HL-60 (cell line): ENCODE results near the gene PMIS2.
"Not testable (repeated sequence)": the region's sequence is repeated elsewhere in the genome, so short reads cannot be mapped to it uniquely, and the experiment has no call there.

ENCODE experiments used
- DNase-seq, 2 experiments: peaks; one replicate each; pipeline ENCODE4 v3.0.0-alpha.2; 2010 to 2020; ENCODE audit warnings: low read depth in 1 of 2, low spot score in 1 of 2
- H3K27ac ChIP-seq: fragments of 250-450 bp; sonication (Bioruptor Pico); replicated peaks from 2 replicates; pipeline ENCODE4 v1.5.1; 2020; ENCODE audit warnings: mild to moderate bottlenecking, moderate library complexity
- H3K27me3 ChIP-seq: fragments of 250-450 bp; sonication (Bioruptor Pico); 2 replicates; pipeline ENCODE4 v1.5.1; 2021; ENCODE audit warnings: mild to moderate bottlenecking, moderate library complexity; ENCODE audit not compliant: insufficient read depth, poor library complexity, severe bottlenecking
- H3K4me3 ChIP-seq: replicated peaks from 2 replicates; pipeline ENCODE4 v1.5.1; 2011; ENCODE audit warnings: mild to moderate bottlenecking, control low read depth, low read length; ENCODE audit not compliant: insufficient read depth
- CTCF ChIP-seq: IDR thresholded peaks from one replicate; pipeline ENCODE4 v1.5.1; 2011; ENCODE audit warnings: low read length, control low read depth, inconsistent platforms; ENCODE audit not compliant: insufficient read depth
- GABPA ChIP-seq: IDR thresholded peaks from 2 replicates; pipeline ENCODE4 v1.6.1; 2012; ENCODE audit warnings: low read depth
- POLR2AphosphoS5 ChIP-seq: IDR thresholded peaks from 2 replicates; pipeline ENCODE4 v1.6.1; 2012; ENCODE audit warnings: low read depth
- REST ChIP-seq: IDR thresholded peaks from 2 replicates; pipeline ENCODE4 v1.6.1; 2012; ENCODE audit warnings: low read depth; ENCODE audit not compliant: insufficient replicate concordance
- SPI1 ChIP-seq: IDR thresholded peaks from 2 replicates; pipeline ENCODE4 v1.6.1; 2012; ENCODE audit warnings: low read depth, mild to moderate bottlenecking, borderline replicate concordance

Gene PMIS2

GRCh38 chr19:35587321-35587720, 1.3 kb downstream of the PMIS2 start:
- no peak overlapping the region for H3K4me3 ChIP-seq
- DNase-seq, result no peak
- no peak for TF ChIP-seq GABPA
- TF ChIP-seq REST, result no peak
- TF ChIP-seq POLR2AphosphoS5, result no peak
- no peak for TF ChIP-seq CTCF
- no peak for TF ChIP-seq SPI1
- no peak overlapping the region for H3K27ac ChIP-seq
- no peaks in the 10 kb centered on the region for H3K27me3 ChIP-seq

GRCh38 chr19:35590875-35591274, 4.9 kb downstream of the PMIS2 start:
- Histone ChIP-seq H3K27ac (no peak overlapping the region), H3K27me3 (no peaks in the 10 kb centered on the region), H3K4me3 (no peak overlapping the region)
- no peak for DNase-seq
- TF ChIP-seq GABPA (no peak), SPI1 (no peak), CTCF (no peak), POLR2AphosphoS5 (no peak), REST (no peak)

- TF ChIP-seq CTCF, result peak; percentile 40
- no peak for TF ChIP-seq REST
- Histone ChIP-seq H3K4me3 (no peak overlapping the region), H3K27ac (no peak overlapping the region), H3K27me3 (no peaks in the 10 kb centered on the region)
- peak; percentile 15 to 19 for DNase-seq
These were observed 6.3 kb downstream of the PMIS2 start for GRCh38 chr19:35592226-35592625.

- not testable (repeated sequence) for H3K4me3 ChIP-seq, DNase-seq, H3K27me3 ChIP-seq, H3K27ac ChIP-seq
These were observed 9.1 kb downstream of the PMIS2 start for GRCh38 chr19:35595026-35595425.
